NOMO-1 treated with DMSO at 0.1 percent for 48 hours (cell line): Measurements from ENCODE around the gene ELL2.
"Not testable (repeated sequence)": the region's sequence is repeated elsewhere in the genome, so short reads cannot be mapped to it uniquely, and the experiment has no call there.

Experiments
- DNase-seq: peaks from one replicate; lab custom pipeline; 2025; ENCODE audit not compliant: unreplicated experiment; lab: John Stamatoyannopoulos, UW

The ELL2 gene

GRCh38 chr5:95841914-95842812 is 119.5 kb downstream of the ELL2 start:
- DNase-seq, result no peak

- peak; percentile 29 for DNase-seq
These were observed 120.5 kb downstream of the ELL2 start for GRCh38 chr5:95840956-95841705.

GRCh38 chr5:95839658-95840057 is 122.0 kb downstream of the ELL2 start:
- DNase-seq, result no peak

GRCh38 chr5:95838556-95838955 is 123.1 kb downstream of the ELL2 start:
- no peak for DNase-seq

- DNase-seq, result no peak
These were observed 123.6 kb downstream of the ELL2 start for GRCh38 chr5:95838001-95838520.

GRCh38 chr5:95837492-95837891 is 124.2 kb downstream of the ELL2 start:
- no peak for DNase-seq

GRCh38 chr5:95836971-95837370 is 124.7 kb downstream of the ELL2 start:
- DNase-seq, result not testable (repeated sequence)

GRCh38 chr5:95836544-95836943 is 125.1 kb downstream of the ELL2 start:
- DNase-seq, result no peak

- DNase-seq, result peak; percentile 30
These were observed 125.8 kb downstream of the ELL2 start for GRCh38 chr5:95835682-95836385.
